ENCODE measurements around the gene NFYC.

GRCh38 chr1:40732756-40733301 lies 41.3 kb downstream of the NFYC start:
- TF ChIP-seq, protein P1, sequence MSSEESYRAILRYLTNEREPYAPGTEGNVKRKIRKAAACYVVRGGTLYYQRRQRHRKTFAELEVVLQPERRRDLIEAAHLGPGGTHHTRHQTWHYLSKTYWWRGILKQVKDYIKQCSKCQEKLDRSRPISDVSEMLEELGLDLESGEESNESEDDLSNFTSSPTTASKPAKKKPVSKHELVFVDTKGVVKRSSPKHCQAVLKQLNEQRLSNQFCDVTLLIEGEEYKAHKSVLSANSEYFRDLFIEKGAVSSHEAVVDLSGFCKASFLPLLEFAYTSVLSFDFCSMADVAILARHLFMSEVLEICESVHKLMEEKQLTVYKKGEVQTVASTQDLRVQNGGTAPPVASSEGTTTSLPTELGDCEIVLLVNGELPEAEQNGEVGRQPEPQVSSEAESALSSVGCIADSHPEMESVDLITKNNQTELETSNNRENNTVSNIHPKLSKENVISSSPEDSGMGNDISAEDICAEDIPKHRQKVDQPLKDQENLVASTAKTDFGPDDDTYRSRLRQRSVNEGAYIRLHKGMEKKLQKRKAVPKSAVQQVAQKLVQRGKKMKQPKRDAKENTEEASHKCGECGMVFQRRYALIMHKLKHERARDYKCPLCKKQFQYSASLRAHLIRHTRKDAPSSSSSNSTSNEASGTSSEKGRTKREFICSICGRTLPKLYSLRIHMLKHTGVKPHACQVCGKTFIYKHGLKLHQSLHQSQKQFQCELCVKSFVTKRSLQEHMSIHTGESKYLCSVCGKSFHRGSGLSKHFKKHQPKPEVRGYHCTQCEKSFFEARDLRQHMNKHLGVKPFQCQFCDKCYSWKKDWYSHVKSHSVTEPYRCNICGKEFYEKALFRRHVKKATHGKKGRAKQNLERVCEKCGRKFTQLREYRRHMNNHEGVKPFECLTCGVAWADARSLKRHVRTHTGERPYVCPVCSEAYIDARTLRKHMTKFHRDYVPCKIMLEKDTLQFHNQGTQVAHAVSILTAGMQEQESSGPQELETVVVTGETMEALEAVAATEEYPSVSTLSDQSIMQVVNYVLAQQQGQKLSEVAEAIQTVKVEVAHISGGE (tag by site-specific recombination; conservative IDR thresholded peaks at IDR 0.05; ENCODE audit: low read depth) = no peak
- TF ChIP-seq ZBTB7A (tag by site-specific recombination; IDR thresholded peaks at IDR 0.05; ENCODE audit: low read depth) = no peak
- no peak for TF ChIP-seq ZNF670 (tag by site-specific recombination; IDR thresholded peaks at IDR 0.05; ENCODE audit: low read depth)
- no peak for TF ChIP-seq TRIM28 (IDR thresholded peaks at IDR 0.05; ENCODE audit: borderline replicate concordance, low read length)
- TF ChIP-seq ZNF830 (tag by site-specific recombination; IDR thresholded peaks at IDR 0.05; ENCODE audit: low read depth) = no peak
- no peak for TF ChIP-seq ZNF664 (tag by site-specific recombination; IDR thresholded peaks at IDR 0.05)
- no peak for TF ChIP-seq ZNF555 (tag by site-specific recombination; conservative IDR thresholded peaks at IDR 0.05)
- TF ChIP-seq ZBTB44 (tag by site-specific recombination; IDR thresholded peaks at IDR 0.05) = no peak
- no peak for TF ChIP-seq ZBTB21 (tag by site-specific recombination; IDR thresholded peaks at IDR 0.05)
- no peak for TF ChIP-seq CTCF (tag by site-specific recombination; IDR thresholded peaks at IDR 0.05)
- TF ChIP-seq ZNF629 (tag by site-specific recombination; IDR thresholded peaks at IDR 0.05) = no peak

Data from HEK293 (cell line).